NCI-H2081 (cell line): Measurements from ENCODE around the gene PCBD2.
"Not testable (repeated sequence)": the region's sequence is repeated elsewhere in the genome, so short reads cannot be mapped to it uniquely, and the experiment has no call there.

Experiments
- DNase-seq, 2 experiments: peaks; one replicate each; lab custom pipeline; 2025; lab: John Stamatoyannopoulos, UW

The PCBD2 gene

DNA sequence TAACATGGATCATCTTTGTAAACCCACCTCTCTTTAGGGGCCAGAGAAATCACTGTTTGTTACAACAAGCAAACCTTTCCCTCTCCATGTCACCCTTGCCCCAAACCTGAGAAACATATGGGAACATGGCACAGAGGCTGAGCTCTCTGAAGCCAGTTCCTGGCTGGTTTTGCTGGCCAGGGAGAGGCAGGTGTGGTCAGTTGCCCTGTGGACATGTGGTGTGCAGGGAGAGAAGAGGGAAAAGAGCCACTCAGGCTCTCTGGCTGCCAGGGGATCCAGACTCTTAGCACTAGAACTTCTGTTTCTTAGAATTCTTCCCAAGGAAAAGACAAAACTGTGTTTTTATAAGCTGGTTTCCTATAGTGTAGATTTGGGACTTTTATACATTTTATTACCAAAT lies 58.2 kb downstream of the PCBD2 start:
- DNase-seq: no peak

- DNase-seq: no peak
Observed at GRCh38 chr5:134964359-134965270, 59.7 kb downstream of the PCBD2 start.

GRCh38 chr5:134965271-134965825 lies 60.4 kb downstream of the PCBD2 start:
- DNase-seq: no peak

DNA sequence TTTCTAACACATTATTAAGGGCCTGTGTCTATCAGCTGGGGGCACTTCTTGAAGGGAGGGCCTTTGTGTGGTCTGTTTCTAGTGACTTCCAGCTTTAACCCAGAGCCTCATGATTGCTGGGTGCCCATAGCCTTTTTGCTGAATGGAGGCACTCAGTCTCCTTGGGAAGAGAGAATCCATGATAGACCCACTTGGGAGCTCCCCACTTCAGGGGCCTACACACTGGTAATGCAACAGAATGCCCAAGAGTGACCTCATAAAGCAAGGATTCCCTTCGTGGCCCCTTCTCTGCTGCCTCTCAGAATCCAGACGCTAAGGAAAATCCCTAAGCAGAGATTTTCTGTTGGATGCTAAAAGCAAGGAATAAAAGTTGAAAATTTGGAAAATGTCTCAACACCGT lies 62.7 kb downstream of the PCBD2 start, which contains the start of gene CATSPER3:
Gene CATSPER3, plus strand, starts transcription at position 301 of the 400 bp plus-strand sequence. Its CDS starts 85 bp downstream, at position 386.
- DNase-seq: no peak

DNA sequence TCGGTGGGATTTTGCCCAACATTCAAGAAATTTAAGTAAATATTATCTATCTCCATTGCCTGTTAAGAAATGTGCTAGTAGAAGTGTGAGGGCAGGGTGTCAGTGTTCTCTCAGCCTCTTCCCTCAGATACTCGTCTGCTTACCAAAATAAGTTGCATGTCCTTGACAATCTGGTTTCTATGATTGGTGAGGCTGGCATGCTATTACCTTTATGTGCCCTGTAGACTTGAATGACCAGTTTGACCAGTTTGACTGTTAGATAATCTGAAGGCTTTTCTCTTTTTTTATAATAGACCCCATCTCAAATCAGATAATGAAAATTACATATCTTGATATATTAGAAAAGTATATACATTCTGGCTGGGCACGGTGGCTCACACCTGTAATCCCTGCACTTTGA lies 63.1 kb downstream of the PCBD2 start:
- no peak for DNase-seq

- DNase-seq: no peak
Observed at GRCh38 chr5:134969166-134969565, 64.2 kb downstream of the PCBD2 start.

DNA sequence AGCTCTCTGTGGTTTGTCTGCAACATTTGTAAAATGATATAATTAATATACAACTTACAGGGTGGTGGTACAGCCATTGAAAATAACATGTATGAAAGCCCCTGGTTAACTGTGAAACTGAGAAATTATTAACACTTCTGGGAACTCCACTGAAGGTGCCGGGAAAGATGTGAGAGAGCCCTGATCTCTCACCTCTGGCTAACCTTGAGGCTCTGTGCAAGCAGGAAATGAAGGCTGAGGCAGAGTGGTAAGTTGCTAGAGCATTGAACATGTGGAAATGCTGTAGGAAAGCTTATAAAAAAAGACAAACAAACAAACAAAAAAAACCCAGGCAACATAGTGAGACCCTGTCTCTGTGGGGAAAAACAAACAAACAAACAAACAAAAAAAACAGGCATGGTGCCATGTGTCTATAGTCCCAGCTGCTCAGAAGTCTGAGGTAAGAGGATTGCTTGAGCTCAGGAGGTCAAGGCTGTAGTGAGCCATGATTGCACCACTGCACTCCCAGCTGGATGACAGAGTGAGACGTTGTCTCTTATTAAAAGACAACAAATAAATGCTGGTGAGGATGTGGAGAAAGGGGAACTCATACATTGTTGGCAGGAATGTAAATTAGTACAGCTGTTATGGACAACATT lies 70.3 kb downstream of the PCBD2 start:
- no peak for DNase-seq

- DNase-seq: no peak
Observed at GRCh38 chr5:134975843-134976242, 70.9 kb downstream of the PCBD2 start.

GRCh38 chr5:134976841-134977240 lies 71.9 kb downstream of the PCBD2 start:
- no peak for DNase-seq

DNA sequence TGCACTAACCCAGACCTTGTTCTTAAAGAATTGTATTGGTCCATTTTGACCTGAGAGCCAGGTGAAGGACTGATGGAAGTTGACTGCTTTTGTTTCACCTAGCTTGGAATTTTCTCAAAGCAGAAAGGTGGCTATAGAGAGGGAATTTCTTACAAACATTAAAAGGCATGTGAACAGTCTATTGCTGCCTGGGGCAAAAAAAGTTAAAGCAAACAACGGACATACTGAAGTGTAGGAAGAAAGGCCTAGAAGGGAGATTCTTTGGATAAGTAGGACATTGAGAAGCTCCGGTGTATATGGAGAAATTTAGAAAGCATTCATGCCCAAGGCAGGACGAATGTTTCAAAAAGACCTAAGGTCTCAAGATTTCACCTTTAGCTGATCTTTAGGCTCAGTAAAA lies 74.5 kb downstream of the PCBD2 start:
- DNase-seq: no peak

DNA sequence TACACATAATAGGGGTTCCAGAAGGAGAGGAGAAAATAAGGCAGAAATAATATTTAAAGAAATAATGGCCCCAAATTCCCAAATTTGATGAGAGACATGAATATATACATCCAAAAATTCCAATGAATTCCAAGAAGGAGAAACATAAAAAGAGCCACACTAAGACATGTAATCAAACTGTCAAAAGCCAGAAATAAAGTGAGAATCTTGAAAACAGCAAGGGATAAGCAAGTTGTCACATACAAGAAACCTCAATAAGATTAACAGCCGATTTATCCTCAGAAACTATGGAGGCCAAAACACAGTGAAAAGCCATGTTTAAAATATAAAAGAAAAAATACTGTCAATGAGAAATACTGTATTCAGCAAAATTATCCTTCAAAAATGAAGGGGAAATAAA lies 77.3 kb downstream of the PCBD2 start:
- DNase-seq: no peak

GRCh38 chr5:134989266-134989830 lies 84.4 kb downstream of the PCBD2 start:
- no peak for DNase-seq

DNA sequence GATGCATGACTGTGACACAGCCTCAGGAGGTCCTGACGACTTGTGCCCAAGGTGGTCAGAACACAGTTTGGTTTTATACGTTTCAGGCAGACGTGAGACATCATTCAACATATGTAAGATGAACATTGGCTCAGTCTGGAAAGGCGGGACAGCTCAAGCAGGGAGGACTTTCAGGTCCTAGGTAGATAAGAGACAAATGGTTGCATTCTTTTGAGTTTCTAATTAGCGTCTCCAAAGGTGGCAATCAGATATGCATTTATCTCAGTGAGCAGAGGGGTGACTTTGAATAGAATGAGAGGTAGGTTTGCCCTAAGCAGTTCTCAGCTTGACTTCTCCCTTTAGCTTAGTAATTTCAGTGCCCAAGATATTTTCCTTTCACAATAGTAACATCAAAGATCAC lies 85.3 kb downstream of the PCBD2 start:
- not testable (repeated sequence) for DNase-seq

- no peak for DNase-seq
Observed at GRCh38 chr5:134992148-134992547, 87.2 kb downstream of the PCBD2 start.

- DNase-seq: no peak
Observed at GRCh38 chr5:134993161-134993560, 88.2 kb downstream of the PCBD2 start.

GRCh38 chr5:134994560-134995156 lies 89.7 kb downstream of the PCBD2 start:
- no peak for DNase-seq

- no peak for DNase-seq
Observed at GRCh38 chr5:134995850-134996402, 91.0 kb downstream of the PCBD2 start.

- DNase-seq: no peak
Observed at GRCh38 chr5:134997015-134997414, 92.1 kb downstream of the PCBD2 start.

- not testable (repeated sequence) for DNase-seq
Observed at GRCh38 chr5:134998068-134998467, 93.1 kb downstream of the PCBD2 start.

GRCh38 chr5:135004376-135004775 lies 99.4 kb downstream of the PCBD2 start:
- no peak for DNase-seq

- DNase-seq: no peak
Observed at GRCh38 chr5:135005076-135005475, 100.1 kb downstream of the PCBD2 start.

DNA sequence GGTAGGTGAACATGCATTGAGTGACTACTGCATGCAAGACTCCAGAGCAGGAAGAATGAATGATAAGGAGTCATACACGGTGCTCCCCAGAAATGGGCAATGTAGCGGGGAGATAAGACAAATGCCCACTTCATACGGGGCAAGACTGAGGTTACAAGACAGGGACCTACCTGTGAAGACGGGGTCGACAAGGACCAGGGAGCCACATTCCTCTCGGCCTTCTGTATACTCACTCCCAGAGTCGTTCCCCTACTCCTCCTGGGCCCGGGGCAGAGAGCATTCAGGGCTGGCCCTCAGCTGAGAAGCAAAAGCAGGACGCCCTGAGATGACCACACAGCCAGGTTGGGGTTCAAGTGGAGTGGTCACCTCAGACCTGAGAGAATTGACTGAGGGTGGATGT lies 102.4 kb downstream of the PCBD2 start:
- no peak for DNase-seq
